Fibroblast of skin of abdomen (primary cell): ENCODE measurements around the gene UBR3. TPM values are rescaled to one million over a fixed set of nuclear protein-coding genes. Genes with fewer than 3 reads are reported as not detected.
"Not testable (repeated sequence)": the region's sequence is repeated elsewhere in the genome, so short reads cannot be mapped to it uniquely, and the experiment has no call there.

Experiments used
- DNase-seq: peaks from one replicate; pipeline ENCODE4 v3.0.0-alpha.2; 2013
- polyA plus RNA-seq, 2 experiments: library from polyadenylated mRNA; unstranded; fragments of 120-200 nt; gene quantifications; one replicate each; pipeline ENCODE4 v1.2.1, GENCODE V29; 2013; ENCODE audit not compliant: insufficient read length in 2 of 2

Gene UBR3
- polyA plus RNA-seq (2013, experiment 1 of 2; ENCODE audit: insufficient read length), result 12.4 TPM
- polyA plus RNA-seq (2013, experiment 2 of 2; ENCODE audit: insufficient read length), result 11.7 TPM

- DNase-seq, result peak; percentile 94
Observed at GRCh38 chr2:169827272-169828140, at the start of gene UBR3. Gene UBR3 (plus strand): TSS chr2:169827454. CDS start chr2:169827508, 54 bp downstream.

- no peak for DNase-seq
Observed at GRCh38 chr2:169778446-169778845, 48.8 kb upstream of the UBR3 start.

- no peak for DNase-seq
Observed at GRCh38 chr2:169781249-169782013, 45.8 kb upstream of the UBR3 start.

- no peak for DNase-seq
Observed at GRCh38 chr2:169782513-169782912, 44.7 kb upstream of the UBR3 start.

- no peak for DNase-seq
Observed at GRCh38 chr2:169790581-169790980, 36.7 kb upstream of the UBR3 start.

GRCh38 chr2:169795181-169795580, 32.1 kb upstream of the UBR3 start:
- DNase-seq, result no peak

- no peak for DNase-seq
Observed at GRCh38 chr2:169796441-169796840, 30.8 kb upstream of the UBR3 start.

GRCh38 chr2:169797601-169798000, 29.7 kb upstream of the UBR3 start:
- DNase-seq, result no peak

GRCh38 chr2:169798397-169798717, 28.9 kb upstream of the UBR3 start:
- DNase-seq, result no peak

GRCh38 chr2:169798718-169799592, 28.3 kb upstream of the UBR3 start, which contains the start of gene SSB:
Gene SSB (plus strand): TSS chr2:169798871. CDS start chr2:169800961, 2,090 bp downstream.
- peak; percentile 93 for DNase-seq

GRCh38 chr2:169803480-169803879, 23.8 kb upstream of the UBR3 start:
- no peak for DNase-seq

- DNase-seq, result no peak
Observed at GRCh38 chr2:169806586-169806985, 20.7 kb upstream of the UBR3 start.

- peak; percentile 50 for DNase-seq
Observed at GRCh38 chr2:169808221-169808620, 19.0 kb upstream of the UBR3 start.

GRCh38 chr2:169815849-169816248, 11.4 kb upstream of the UBR3 start:
- DNase-seq, result peak; percentile 87

GRCh38 chr2:169816961-169817360, 10.3 kb upstream of the UBR3 start:
- DNase-seq, result not testable (repeated sequence)

- not testable (repeated sequence) for DNase-seq
Observed at GRCh38 chr2:169817369-169817768, 9.9 kb upstream of the UBR3 start.

- no peak for DNase-seq
Observed at GRCh38 chr2:169818241-169818640, 9.0 kb upstream of the UBR3 start.

- peak; percentile 53 for DNase-seq
Observed at GRCh38 chr2:169819106-169819505, 8.1 kb upstream of the UBR3 start.

- DNase-seq, result not testable (repeated sequence)
Observed at GRCh38 chr2:169820101-169820500, 7.2 kb upstream of the UBR3 start.

- DNase-seq, result no peak
Observed at GRCh38 chr2:169822036-169822435, 5.2 kb upstream of the UBR3 start.

GRCh38 chr2:169822785-169823392, 4.4 kb upstream of the UBR3 start:
- no peak for DNase-seq

GRCh38 chr2:169823996-169824372, 3.3 kb upstream of the UBR3 start:
- DNase-seq, result no peak
